Measurements from ENCODE around the gene STK32B.

- TF ChIP-seq ZNF121 (tag by site-specific recombination; IDR thresholded peaks at IDR 0.05) (no peak), RBAK (tag by site-specific recombination; IDR thresholded peaks at IDR 0.05) (no peak), ZEB2 (tag by site-specific recombination; IDR thresholded peaks at IDR 0.05) (no peak)
Observed at GRCh38 chr4:5469151-5469775, 418.0 kb downstream of the STK32B start.

Data from HEK293 (cell line).